GM23338 (cell line): Measurements from ENCODE around the gene PNMA8B. TPM values are rescaled to one million over a fixed set of nuclear protein-coding genes. Genes with fewer than 3 reads are reported as not detected.

Experiments
- ATAC-seq: fragments of 200-7000 bp; cut with Tn5 transposase; 3 replicates; pipeline ENCODE4 v1.9.1; 2020
- DNase-seq: peaks from one replicate; pipeline ENCODE4 v3.0.0-alpha.2; 2015; ENCODE audit warnings: low spot score
- H2AFZ ChIP-seq: fragments of 200-600 bp; sonication (generic); 2 replicates; pipeline ENCODE4 v1.8.0; 2016; ENCODE audit warnings: antibody characterized with exemption, mild to moderate bottlenecking, moderate library complexity
- H3F3A ChIP-seq: fragments of 200-600 bp; sonication (generic); replicated peaks from 2 replicates; pipeline ENCODE4 v1.8.0; 2017; ENCODE audit warnings: antibody characterized with exemption, mixed run types, low read depth
- H3K27ac ChIP-seq: fragments of 200-600 bp; sonication (generic); 2 replicates; pipeline ENCODE4 v1.6.1; 2016; ENCODE audit warnings: low read depth
- H3K27me3 ChIP-seq: fragments of 200-600 bp; sonication (generic); 2 replicates; pipeline ENCODE4 v1.8.0; 2016; ENCODE audit warnings: mild to moderate bottlenecking, mixed run types, moderate library complexity; ENCODE audit not compliant: insufficient read depth
- H3K36me3 ChIP-seq: fragments of 200-600 bp; sonication (generic); 2 replicates; pipeline ENCODE4 v1.8.0; 2016; ENCODE audit warnings: mild to moderate bottlenecking; ENCODE audit not compliant: insufficient read depth
- H3K4me1 ChIP-seq: fragments of 200-600 bp; sonication (generic); 2 replicates; pipeline ENCODE4 v1.8.0; 2016; ENCODE audit warnings: mild to moderate bottlenecking, moderate library complexity; ENCODE audit not compliant: insufficient read depth
- H3K4me2 ChIP-seq: fragments of 200-600 bp; sonication (generic); 2 replicates; pipeline ENCODE4 v1.7.1; 2017; ENCODE audit warnings: mixed run types
- H3K4me3 ChIP-seq: fragments of 200-600 bp; sonication (generic); 2 replicates; pipeline ENCODE4 v1.6.1; 2016; ENCODE audit warnings: mixed run types
- H3K79me2 ChIP-seq: fragments of 200-600 bp; sonication (generic); replicated peaks from 2 replicates; pipeline ENCODE4 v1.8.0; 2017; ENCODE audit warnings: mild to moderate bottlenecking; ENCODE audit not compliant: insufficient read depth
- H3K9me2 ChIP-seq: fragments of 200-600 bp; sonication (generic); 2 replicates; pipeline ENCODE4 v1.8.0; 2017; ENCODE audit not compliant: insufficient read depth
- H4K20me1 ChIP-seq: fragments of 200-600 bp; sonication (generic); replicated peaks from 2 replicates; pipeline ENCODE4 v1.8.0; 2017; ENCODE audit warnings: mild to moderate bottlenecking; ENCODE audit not compliant: insufficient read depth
- H3K27ac Mint-ChIP-seq: 2 replicates; pipeline ENCODE4 v1.8.0; 2020; ENCODE audit warnings: inconsistent platforms, mild to moderate bottlenecking, moderate library complexity, mixed read lengths
- H3K27me3 Mint-ChIP-seq: 3 replicates; pipeline ENCODE4 v1.8.0; 2022; ENCODE audit warnings: low read depth, mild to moderate bottlenecking, moderate library complexity, mixed read lengths, inconsistent platforms; ENCODE audit not compliant: insufficient read depth, poor library complexity
- H3K36me3 Mint-ChIP-seq: 3 replicates; pipeline ENCODE4 v1.8.0; 2021; ENCODE audit warnings: low read depth, mild to moderate bottlenecking, inconsistent platforms, moderate library complexity, mixed read lengths
- H3K4me1 Mint-ChIP-seq: 3 replicates; pipeline ENCODE4 v1.8.0; 2020; ENCODE audit warnings: mild to moderate bottlenecking, inconsistent platforms, mixed read lengths
- H3K4me3 Mint-ChIP-seq: 3 replicates; pipeline ENCODE4 v1.8.0; 2021; ENCODE audit warnings: moderate library complexity, mild to moderate bottlenecking, inconsistent platforms, mixed read lengths
- H3K9me3 Mint-ChIP-seq: 3 replicates; pipeline ENCODE4 v1.8.0; 2020; ENCODE audit warnings: moderate library complexity, mild to moderate bottlenecking, inconsistent platforms, mixed read lengths
- CTCF ChIP-seq, 2 experiments: fragments of 200-600 bp in 1 of 2; sonication (generic) in 1 of 2; conservative IDR thresholded peaks; 2 replicates each; pipeline versions ENCODE4 v1.5.1 to v1.6.1; 2016 to 2017; ENCODE audit warnings: antibody characterized with exemption in 2 of 2, low read depth in 2 of 2, mild to moderate bottlenecking in 2 of 2, moderate library complexity in 1 of 2
- ETS1 ChIP-seq: IDR thresholded peaks from 2 replicates; pipeline ENCODE4 v1.6.1; 2016; ENCODE audit warnings: antibody characterized with exemption
- EZH2 ChIP-seq: fragments of 200-600 bp; sonication (generic); IDR thresholded peaks from one replicate; pipeline ENCODE4 v1.8.0; 2017; ENCODE audit warnings: antibody characterized with exemption, mild to moderate bottlenecking, low read depth; ENCODE audit not compliant: unreplicated experiment
- EZH2phosphoT487 ChIP-seq: fragments of 200-600 bp; sonication (generic); IDR thresholded peaks from one replicate; pipeline ENCODE4 v1.8.1; 2018; ENCODE audit warnings: antibody characterized with exemption; ENCODE audit not compliant: unreplicated experiment
- JUNB ChIP-seq: IDR thresholded peaks from one replicate; pipeline ENCODE4 v1.6.1; 2016; ENCODE audit warnings: antibody characterized with exemption; ENCODE audit not compliant: unreplicated experiment
- NANOG ChIP-seq: IDR thresholded peaks from 2 replicates; pipeline ENCODE4 v1.6.1; 2016; ENCODE audit warnings: antibody characterized with exemption, borderline replicate concordance
- POLR2AphosphoS5 ChIP-seq: IDR thresholded peaks from 2 replicates; pipeline ENCODE4 v1.6.1; 2016; ENCODE audit warnings: antibody characterized with exemption, low read depth
- REST ChIP-seq: IDR thresholded peaks from one replicate; pipeline ENCODE4 v1.6.1; 2018; ENCODE audit warnings: antibody characterized with exemption; ENCODE audit not compliant: unreplicated experiment
- STAT1 ChIP-seq: IDR thresholded peaks from one replicate; pipeline ENCODE4 v1.6.1; 2016; ENCODE audit warnings: antibody characterized with exemption; ENCODE audit not compliant: unreplicated experiment
- ZNF114 ChIP-seq: fragments of 250-450 bp; sonication (Bioruptor Pico); IDR thresholded peaks from 2 replicates; pipeline ENCODE4 v1.5.0; 2020; ENCODE audit warnings: mild to moderate bottlenecking, moderate library complexity
- ZNF331 ChIP-seq: fragments of 250-450 bp; sonication (Bioruptor Pico); IDR thresholded peaks from 2 replicates; pipeline ENCODE4 v1.5.0; 2020; ENCODE audit warnings: low read depth, mild to moderate bottlenecking, moderate library complexity
- ZNF462 ChIP-seq: fragments of 250-450 bp; sonication (Bioruptor Pico); IDR thresholded peaks from 2 replicates; pipeline ENCODE4 v1.5.0; 2020; ENCODE audit warnings: mild to moderate bottlenecking, moderate library complexity
- polyA plus RNA-seq: library from polyadenylated mRNA; unstranded; fragments of >200 nt; fragmentation: Nextera tagmentation; extraction: Ambion mirVana; gene quantifications from 2 replicates; pipeline ENCODE4 v1.2.1, GENCODE V29; 2016
- total RNA-seq: library from RNA; depleted of rRNA; stranded (reverse); fragments of >200 nt; shearing (Covaris generic); gene quantifications from 2 replicates; pipeline ENCODE4 v1.2.3, GENCODE V29; 2014

PNMA8B gene
- total and polyA plus RNA-seq, 2 experiments from 2014 or later, result 0.44 to 1.7 TPM

GRCh38 chr19:46451352-46451751 is 44.3 kb downstream of the PNMA8B start:
- Histone ChIP-seq H3F3A (no peaks in the 10 kb centered on the region), H2AFZ (no peak overlapping the region), H3K4me1 (no peaks in the 10 kb centered on the region), H3K4me3 (no peak overlapping the region), H4K20me1 (no peaks in the 10 kb centered on the region; the same call in 1 of the 2 replicates), H3K79me2 (no peaks in the 10 kb centered on the region), H3K9me2 (no peaks in the 10 kb centered on the region), H3K4me2 (no peak overlapping the region), H3K27ac (no peak overlapping the region), H3K36me3 (no peaks in the 10 kb centered on the region), H3K27me3 (no peaks in the 10 kb centered on the region)
- Mint-ChIP-seq H3K27me3 (no peaks in the 10 kb centered on the region), H3K9me3 (peaks cover 7% of the 10 kb centered on the region; the same call in 2 of the 3 replicates), H3K4me1 (no peaks in the 10 kb centered on the region), H3K4me3 (no peak overlapping the region), H3K27ac (no peak overlapping the region), H3K36me3 (no peaks in the 10 kb centered on the region)
- TF ChIP-seq JUNB (no peak), CTCF (conservative IDR thresholded peaks at IDR 0.05; ENCODE audit: low read depth in 2 of 2) (no peak), STAT1 (no peak), ZNF331 (CRISPR knock-in tag) (no peak), ZNF462 (no peak), REST (no peak), NANOG (no peak), EZH2 (no peak), EZH2phosphoT487 (no peak), ZNF114 (CRISPR knock-in tag) (no peak), POLR2AphosphoS5 (no peak), ETS1 (no peak)
- no peak for DNase-seq
- ATAC-seq, result no peak
